OCI-LY1 (cell line): ENCODE data around the gene DEDD.

Source experiments
- CTCF ChIP-seq: fragments of 200-600 bp; sonication (generic), shearing (Covaris generic); IDR thresholded peaks from 2 replicates; pipeline ENCODE4 v1.5.1; 2017; ENCODE audit warnings: mild to moderate bottlenecking, antibody characterized with exemption, low read length, moderate library complexity, mixed read lengths
- EZH2 ChIP-seq: fragments of 200-600 bp; sonication (generic), shearing (Covaris generic); IDR thresholded peaks from 2 replicates; pipeline ENCODE4 v1.8.0; 2017; ENCODE audit warnings: borderline replicate concordance, mixed run types, mild to moderate bottlenecking, antibody characterized with exemption, low read length, moderate library complexity, mixed read lengths

- TF ChIP-seq CTCF (no peak), EZH2 (no peak)
Measured at GRCh38 chr1:161090617-161091016, 41.9 kb downstream of the DEDD start.
